GM19238 (cell line): ENCODE data around the gene PGS1.
"Not testable (repeated sequence)": the region's sequence is repeated elsewhere in the genome, so short reads cannot be mapped to it uniquely, and the experiment has no call there.

Source experiments
- DNase-seq: peaks from one replicate; pipeline ENCODE4 v3.0.0; 2011; ENCODE audit warnings: low spot score; ENCODE audit not compliant: insufficient read length

PGS1 gene

GRCh38 chr17:78444392-78444791 is 65.9 kb downstream of the PGS1 start:
- no peak for DNase-seq

- no peak for DNase-seq
These were observed 68.4 kb downstream of the PGS1 start for GRCh38 chr17:78446833-78447232.

- no peak for DNase-seq
These were observed 70.0 kb downstream of the PGS1 start for GRCh38 chr17:78448356-78448993.

GRCh38 chr17:78449983-78450595 is 71.6 kb downstream of the PGS1 start:
- DNase-seq = no peak

GRCh38 chr17:78450696-78451345 is 72.4 kb downstream of the PGS1 start:
- DNase-seq = no peak

GRCh38 chr17:78451753-78452152 is 73.3 kb downstream of the PGS1 start:
- DNase-seq = no peak

GRCh38 chr17:78454346-78454745 is 75.9 kb downstream of the PGS1 start:
- no peak for DNase-seq

- DNase-seq = no peak
These were observed 79.6 kb downstream of the PGS1 start for GRCh38 chr17:78458091-78458490.

GRCh38 chr17:78458736-78459335 is 80.4 kb downstream of the PGS1 start:
- no peak for DNase-seq

GRCh38 chr17:78459696-78460095 is 81.2 kb downstream of the PGS1 start:
- DNase-seq = no peak

GRCh38 chr17:78460176-78460675 is 81.8 kb downstream of the PGS1 start:
- no peak for DNase-seq

GRCh38 chr17:78460951-78461798 is 82.7 kb downstream of the PGS1 start:
- DNase-seq = no peak

- DNase-seq = no peak
These were observed 83.3 kb downstream of the PGS1 start for GRCh38 chr17:78461799-78462053.

GRCh38 chr17:78462148-78462547 is 83.7 kb downstream of the PGS1 start:
- DNase-seq = no peak

- not testable (repeated sequence) for DNase-seq
These were observed 87.8 kb downstream of the PGS1 start for GRCh38 chr17:78466109-78466785.

GRCh38 chr17:78466786-78467715 is 88.6 kb downstream of the PGS1 start:
- no peak for DNase-seq

GRCh38 chr17:78468366-78468765 is 89.9 kb downstream of the PGS1 start:
- DNase-seq = no peak

- no peak for DNase-seq
These were observed 91.0 kb downstream of the PGS1 start for GRCh38 chr17:78469443-78469842.

- DNase-seq = no peak
These were observed 93.2 kb downstream of the PGS1 start for GRCh38 chr17:78471635-78472034.
